H1 (cell line): ENCODE data around the gene EIF5A2. TPM values are rescaled to one million over a fixed set of nuclear protein-coding genes. Genes with fewer than 3 reads are reported as not detected.

Source experiments
- BRCA1 ChIP-seq: IDR thresholded peaks from 2 replicates; pipeline ENCODE4 v1.6.1; 2012; ENCODE audit warnings: low read depth, low read length, improper control_type of control experiment
- CBX8 ChIP-seq: fragments of 300-800, 300-1000 bp; sonication (generic); IDR thresholded peaks from 2 replicates; pipeline ENCODE4 v1.7.1; 2016; ENCODE audit warnings: low read depth, low read length, borderline replicate concordance
- CHD7 ChIP-seq: fragments of 300-600 bp; sonication (generic); IDR thresholded peaks from 2 replicates; pipeline ENCODE4 v1.7.1; 2012; ENCODE audit warnings: low read length, moderate library complexity, mild to moderate bottlenecking, inconsistent platforms; ENCODE audit not compliant: insufficient replicate concordance
- CREB1 ChIP-seq: IDR thresholded peaks from 2 replicates; pipeline ENCODE4 v1.6.1; 2012; ENCODE audit warnings: inconsistent platforms
- HDAC2 ChIP-seq, 2 experiments: fragments of 300-600 bp in 1 of 2; sonication (generic) in 1 of 2; IDR thresholded peaks; 2 replicates each; pipeline ENCODE4 v1.6.1; 2011 to 2012; ENCODE audit warnings: low read depth in 2 of 2, low read length in 2 of 2, mild to moderate bottlenecking in 2 of 2, moderate library complexity in 2 of 2, borderline replicate concordance in 1 of 2, inconsistent platforms in 1 of 2
- POLR2AphosphoS5 ChIP-seq: IDR thresholded peaks from 2 replicates; pipeline ENCODE4 v1.6.1; 2011; ENCODE audit warnings: low read depth, low read length
- RBBP5 ChIP-seq: IDR thresholded peaks from 2 replicates; pipeline ENCODE4 v1.7.1; 2012; ENCODE audit warnings: low read depth, mild to moderate bottlenecking, inconsistent platforms, low read length, moderate library complexity, borderline replicate concordance
- RNF2 ChIP-seq: fragments of 200-900, 300-1000 bp; sonication (generic); IDR thresholded peaks from 2 replicates; pipeline ENCODE4 v1.7.1; 2016; ENCODE audit warnings: borderline replicate concordance, low read depth, mild to moderate bottlenecking, antibody characterized with exemption, low read length; ENCODE audit not compliant: poor library complexity, severe bottlenecking; ENCODE audit errors: missing control alignments
- SIN3A ChIP-seq, 2 experiments: IDR thresholded peaks in 1 of 2; conservative IDR thresholded peaks in 1 of 2; 2 replicates each; pipeline ENCODE4 v1.6.1; 2011 to 2012; ENCODE audit warnings: low read length in 2 of 2, improper control_type of control experiment in 1 of 2, low read depth in 1 of 2, mild to moderate bottlenecking in 1 of 2
- SIX5 ChIP-seq: IDR thresholded peaks from 2 replicates; pipeline ENCODE4 v1.6.1; 2011; ENCODE audit warnings: mild to moderate bottlenecking, low read depth, low read length
- SUZ12 ChIP-seq: fragments of 200-600 bp; sonication (generic); IDR thresholded peaks from 2 replicates; pipeline ENCODE4 v1.6.1; 2012; ENCODE audit warnings: mild to moderate bottlenecking, inconsistent platforms, low read length, moderate library complexity, mixed read lengths
- TEAD4 ChIP-seq: IDR thresholded peaks from 2 replicates; pipeline ENCODE4 v1.6.1; 2012; ENCODE audit warnings: low read depth, low read length, inconsistent platforms, mixed read lengths
- polyA plus RNA-seq, 7 experiments: library from polyadenylated mRNA; depleted of rRNA in 3 of 7; stranded (reverse) in 5 of 7; unstranded in 2 of 7; fragments of >200 nt in 5 of 7; fragments of 200-250 nt in 2 of 7; gene quantifications; 1 replicate in 5 of 7; 2 replicates in 1 of 7; 4 replicates in 1 of 7; pipeline versions ENCODE4 v1.2.1 to v1.2.3, GENCODE V29; 2011 to 2013; ENCODE audit warnings: missing spikeins in 2 of 7, mixed read lengths in 2 of 7
- total RNA-seq: library from RNA; stranded (reverse); fragmentation: NEBNext Ultra II Directional; extraction: Animal tissue kit (Norgen Biotek cat#: 25700); gene quantifications from 2 replicates; pipeline ENCODE4 v1.2.1, GENCODE V29; 2021

Gene EIF5A2
- total and polyA plus RNA-seq, 2 of the 8 experiments (the other 6 are each of a cell fraction or from before 2014, with no cell fraction given) = 1.5 to 15.0 TPM

DNA sequence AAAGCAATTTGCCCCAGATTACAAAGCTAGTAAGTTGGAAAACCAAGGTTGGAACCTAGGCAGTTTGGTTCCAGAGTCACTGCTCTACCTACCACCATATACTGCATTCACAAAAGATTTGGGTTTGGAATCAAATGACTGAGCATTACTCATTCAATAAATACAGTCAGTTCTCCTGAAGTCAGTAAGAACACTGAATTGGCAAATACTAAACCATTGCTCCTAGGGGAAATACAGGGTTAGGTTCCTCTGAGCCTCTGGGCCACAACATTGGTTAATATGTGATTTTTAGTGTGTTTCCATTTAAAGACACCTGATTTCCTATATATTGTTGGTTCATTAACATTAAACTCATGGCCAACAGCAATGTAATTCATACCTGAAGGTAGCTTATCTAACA is 2.1 kb upstream of the EIF5A2 start (continued):
- no peak for TF ChIP-seq CHD7
- TF ChIP-seq RBBP5 = no peak
- no peak for TF ChIP-seq SUZ12
- TF ChIP-seq TEAD4 = no peak
- no peak for TF ChIP-seq BRCA1
- TF ChIP-seq SIX5 = no peak
- no peak for TF ChIP-seq CREB1
- TF ChIP-seq HDAC2 (IDR thresholded peaks at IDR 0.05; ENCODE audit: borderline replicate concordance in 1 of 2, low read depth in 2 of 2, low read length in 2 of 2) = no peak
- TF ChIP-seq POLR2AphosphoS5 = no peak
- TF ChIP-seq CBX8 = no peak
- no peak for TF ChIP-seq RNF2
- TF ChIP-seq SIN3A (conservative IDR thresholded peaks at IDR 0.05 in 1 of 2, IDR thresholded peaks at IDR 0.05 in 1 of 2; ENCODE audit: low read depth in 1 of 2, low read length in 2 of 2) = no peak
